GM23248 (cell line): Measurements from ENCODE around the gene ARHGAP8. TPM values are rescaled to one million over a fixed set of nuclear protein-coding genes. Genes with fewer than 3 reads are reported as not detected.

Experiments
- DNase-seq: peaks from one replicate; pipeline ENCODE4 v3.0.0-alpha.2; 2015
- H2AFZ ChIP-seq: fragments of 200-600 bp; sonication (generic); 2 replicates; pipeline ENCODE4 v1.6.1; 2016; ENCODE audit warnings: antibody characterized with exemption
- H3F3A ChIP-seq: fragments of 200-600 bp; sonication (generic); 2 replicates; pipeline ENCODE4 v1.6.1; 2016; ENCODE audit warnings: mild to moderate bottlenecking, antibody characterized with exemption, mixed run types; ENCODE audit not compliant: insufficient read depth
- H3K27ac ChIP-seq: fragments of 200-600 bp; sonication (generic); 2 replicates; pipeline ENCODE4 v1.5.1; 2016; ENCODE audit warnings: mild to moderate bottlenecking
- H3K27me3 ChIP-seq: fragments of 200-600 bp; sonication (generic); replicated peaks from 2 replicates; pipeline ENCODE4 v1.6.1; 2016; ENCODE audit warnings: mild to moderate bottlenecking; ENCODE audit not compliant: insufficient read depth
- H3K36me3 ChIP-seq: fragments of 200-600 bp; sonication (generic); 2 replicates; pipeline ENCODE4 v1.6.1; 2016; ENCODE audit warnings: low read depth, mild to moderate bottlenecking
- H3K4me1 ChIP-seq: fragments of 200-600 bp; sonication (generic); 2 replicates; pipeline ENCODE4 v1.6.1; 2016; ENCODE audit warnings: mild to moderate bottlenecking; ENCODE audit not compliant: insufficient read depth
- H3K4me2 ChIP-seq: fragments of 200-600 bp; sonication (generic); one replicate; pipeline ENCODE4 v1.6.1; 2016; ENCODE audit warnings: mild to moderate bottlenecking; ENCODE audit not compliant: unreplicated experiment
- H3K4me3 ChIP-seq: fragments of 200-600 bp; sonication (generic); 2 replicates; pipeline ENCODE4 v1.5.1; 2016; ENCODE audit warnings: mild to moderate bottlenecking
- H3K79me2 ChIP-seq: fragments of 200-600 bp; sonication (generic); 2 replicates; pipeline ENCODE4 v1.6.1; 2016; ENCODE audit warnings: mild to moderate bottlenecking; ENCODE audit not compliant: insufficient read depth
- H3K9ac ChIP-seq: fragments of 200-600 bp; sonication (generic); 2 replicates; pipeline ENCODE4 v1.6.1; 2016; ENCODE audit warnings: mild to moderate bottlenecking
- H3K9me2 ChIP-seq: fragments of 200-600 bp; sonication (generic); 2 replicates; pipeline ENCODE4 v1.6.1; 2016; ENCODE audit warnings: mixed run types, mild to moderate bottlenecking, moderate library complexity; ENCODE audit not compliant: insufficient read depth
- H3K9me3 ChIP-seq: fragments of 200-600 bp; sonication (generic); one replicate; pipeline ENCODE4 v1.6.1; 2017; ENCODE audit warnings: low read depth
- H4K20me1 ChIP-seq: fragments of 200-600 bp; sonication (generic); 2 replicates; pipeline ENCODE4 v1.6.0; 2016; ENCODE audit not compliant: insufficient read depth
- EZH2 ChIP-seq: fragments of 200-600 bp; sonication (generic); IDR thresholded peaks from 2 replicates; pipeline ENCODE4 v1.6.1; 2018; ENCODE audit warnings: antibody characterized with exemption, mild to moderate bottlenecking; ENCODE audit not compliant: insufficient read depth, poor library complexity, severe bottlenecking
- EZH2phosphoT487 ChIP-seq: fragments of 200-600 bp; sonication (generic); IDR thresholded peaks from 2 replicates; pipeline ENCODE4 v1.6.1; 2018; ENCODE audit warnings: antibody characterized with exemption, moderate library complexity, mild to moderate bottlenecking, low read depth; ENCODE audit not compliant: insufficient read depth
- WGBS, 2 experiments: methylation state at CpG; one replicate each; pipeline ENCODE4 v1.1.6; 2015 to 2017; ENCODE audit warnings: low lambda C conversion rate in 2 of 2, low coverage in 1 of 2; ENCODE audit errors: missing lambda C conversion rate in 2 of 2; 5-methylcytosine and 5-hydroxymethylcytosine counted together
- in situ Hi-C: fragments of 300-500 bp; cut with MboI; formaldehyde crosslinking; loops from 2 replicates; pipeline ENCODE4 v1.15.0; 2020
- polyA plus RNA-seq: library from polyadenylated mRNA; unstranded; fragments of >200 nt; fragmentation: Nextera tagmentation; extraction: Ambion mirVana; gene quantifications from 2 replicates; pipeline ENCODE4 v1.2.1, GENCODE V29; 2016
- total RNA-seq: library from RNA; depleted of rRNA; stranded (reverse); fragments of >200 nt; shearing (Covaris generic); gene quantifications from 2 replicates; pipeline ENCODE4 v1.2.3, GENCODE V29; 2014

The ARHGAP8 gene
- total and polyA plus RNA-seq, 2 experiments from 2014 or later = 0.54 TPM; not detected in 1

- Histone ChIP-seq H3K4me1 (no peaks in the 10 kb centered on the region), H3K9me2 (no peaks in the 10 kb centered on the region), H3K4me3 (no peak overlapping the region), H4K20me1 (no peaks in the 10 kb centered on the region), H3K27ac (no peak overlapping the region), H3K79me2 (no peaks in the 10 kb centered on the region), H3K9me3 (no peaks in the 10 kb centered on the region), H3K27me3 (peaks cover 10% of the 10 kb centered on the region), H3K4me2 (no peak overlapping the region), H2AFZ (no peak overlapping the region), H3K9ac (no peak overlapping the region), H3F3A (no peaks in the 10 kb centered on the region), H3K36me3 (no peaks in the 10 kb centered on the region)
- 62 to 66% methylated on average over 7 of the region's 7 CpGs for WGBS, 2 experiments
- in situ Hi-C loops = no loop called here
- no peak for TF ChIP-seq EZH2
- TF ChIP-seq EZH2phosphoT487 = no peak
- no peak for DNase-seq
These were observed 54.9 kb downstream of the ARHGAP8 start for GRCh38 chr22:44807232-44807631.

- H3K9ac ChIP-seq = no peak overlapping the region
- no peaks in the 10 kb centered on the region for H3K9me3 ChIP-seq
- 70 to 72% methylated on average over 17 to 21 of the region's 21 CpGs for WGBS, 2 experiments
- no peaks in the 10 kb centered on the region for H4K20me1 ChIP-seq
- no peaks in the 10 kb centered on the region for H3K79me2 ChIP-seq
- TF ChIP-seq EZH2 = no peak
- no peak for TF ChIP-seq EZH2phosphoT487
- no peaks in the 10 kb centered on the region for H3F3A ChIP-seq
- no peak overlapping the region for H3K4me2 ChIP-seq
- no peak overlapping the region for H3K4me3 ChIP-seq
- in situ Hi-C loops = no loop called here
- no peak overlapping the region for H3K27ac ChIP-seq
- no peaks in the 10 kb centered on the region for H3K4me1 ChIP-seq
- no peak for DNase-seq
- H3K36me3 ChIP-seq = no peaks in the 10 kb centered on the region
- no peaks in the 10 kb centered on the region for H3K9me2 ChIP-seq
- no peak overlapping the region for H2AFZ ChIP-seq
- H3K27me3 ChIP-seq = peaks cover 5% of the 10 kb centered on the region; the same call in 1 of the 2 replicates
These were observed 55.7 kb downstream of the ARHGAP8 start for GRCh38 chr22:44807915-44808690.

- peaks cover 5% of the 10 kb centered on the region; the same call in 1 of the 2 replicates for H3K27me3 ChIP-seq
- 72 to 81% methylated on average over 11 of the region's 11 CpGs for WGBS, 2 experiments
- in situ Hi-C loops = no loop called here
- no peaks in the 10 kb centered on the region for H3K36me3 ChIP-seq
- H2AFZ ChIP-seq = no peak overlapping the region
- H3K9ac ChIP-seq = no peak overlapping the region
- H4K20me1 ChIP-seq = no peaks in the 10 kb centered on the region
- TF ChIP-seq EZH2phosphoT487 = no peak
- no peak for TF ChIP-seq EZH2
- no peak for DNase-seq
- no peaks in the 10 kb centered on the region for H3K79me2 ChIP-seq
- no peak overlapping the region for H3K4me3 ChIP-seq
- no peaks in the 10 kb centered on the region for H3K9me3 ChIP-seq
- H3K4me1 ChIP-seq = no peaks in the 10 kb centered on the region
- no peaks in the 10 kb centered on the region for H3K9me2 ChIP-seq
- H3F3A ChIP-seq = no peaks in the 10 kb centered on the region
- H3K4me2 ChIP-seq = no peak overlapping the region
- H3K27ac ChIP-seq = no peak overlapping the region
These were observed 57.1 kb downstream of the ARHGAP8 start for GRCh38 chr22:44809456-44809855.

GRCh38 chr22:44811141-44811540, 58.8 kb downstream of the ARHGAP8 start:
- no peaks in the 10 kb centered on the region for H3K4me1 ChIP-seq
- WGBS, 2 experiments = 79 to 80% methylated on average over 13 of the region's 13 CpGs

More at GRCh38 chr22:44811141-44811540, 58.8 kb downstream of the ARHGAP8 start:
- H3K79me2 ChIP-seq = no peaks in the 10 kb centered on the region
- H3K27ac ChIP-seq = no peak overlapping the region
- H2AFZ ChIP-seq = no peak overlapping the region
- no peaks in the 10 kb centered on the region for H3K9me3 ChIP-seq
- H3K36me3 ChIP-seq = no peaks in the 10 kb centered on the region
- DNase-seq = no peak
- H3K4me2 ChIP-seq = no peak overlapping the region
- no peaks in the 10 kb centered on the region for H3F3A ChIP-seq
- H3K9me2 ChIP-seq = no peaks in the 10 kb centered on the region
- H3K9ac ChIP-seq = no peak overlapping the region
- H3K27me3 ChIP-seq = no peaks in the 10 kb centered on the region
- H3K4me3 ChIP-seq = no peak overlapping the region
- no peaks in the 10 kb centered on the region for H4K20me1 ChIP-seq
- in situ Hi-C loops = loop anchor here (10.0 kb wide), 1 partner anchor 284 kb away; no protein-coding TSS in a partner anchor
- TF ChIP-seq EZH2phosphoT487 = no peak
- no peak for TF ChIP-seq EZH2
